IPS DF 6.9 (cell line): ENCODE measurements around the gene MZT2A.
"Not testable (repeated sequence)": the region's sequence is repeated elsewhere in the genome, so short reads cannot be mapped to it uniquely, and the experiment has no call there.

ENCODE experiments used
- DNase-seq: peaks from one replicate; pipeline ENCODE4 v3.0.0-alpha.2; 2013; ENCODE audit warnings: low read depth, low spot score
- H3K27ac ChIP-seq: one replicate; pipeline ENCODE4 v1.5.1; 2013; ENCODE audit warnings: low read length, control low read depth
- H3K27me3 ChIP-seq: 2 replicates; pipeline ENCODE4 v1.6.1; 2013; ENCODE audit warnings: mild to moderate bottlenecking, low read length; ENCODE audit not compliant: control insufficient read depth, insufficient read depth
- H3K36me3 ChIP-seq: 2 replicates; pipeline ENCODE4 v1.6.1; 2013; ENCODE audit warnings: low read length; ENCODE audit not compliant: control insufficient read depth, insufficient read depth
- H3K4me1 ChIP-seq: 2 replicates; pipeline ENCODE4 v1.6.1; 2013; ENCODE audit warnings: low read length; ENCODE audit not compliant: control insufficient read depth, insufficient read depth
- H3K4me3 ChIP-seq: 2 replicates; pipeline ENCODE4 v1.5.1; 2013; ENCODE audit warnings: mild to moderate bottlenecking, low read length
- H3K9me3 ChIP-seq: 2 replicates; pipeline ENCODE4 v1.6.1; 2013; ENCODE audit warnings: low read length, inconsistent platforms; ENCODE audit not compliant: control insufficient read depth, insufficient read depth
- WGBS: extraction: QIAGEN DNeasy Blood & Tissue Kit; methylation state at CpG from one replicate; pipeline ENCODE4 v1.1.7; 2013; ENCODE audit warnings: mixed read lengths, missing lambda C conversion rate; ENCODE audit not compliant: insufficient read length, insufficient coverage; 5-methylcytosine and 5-hydroxymethylcytosine counted together

The MZT2A gene

DNA sequence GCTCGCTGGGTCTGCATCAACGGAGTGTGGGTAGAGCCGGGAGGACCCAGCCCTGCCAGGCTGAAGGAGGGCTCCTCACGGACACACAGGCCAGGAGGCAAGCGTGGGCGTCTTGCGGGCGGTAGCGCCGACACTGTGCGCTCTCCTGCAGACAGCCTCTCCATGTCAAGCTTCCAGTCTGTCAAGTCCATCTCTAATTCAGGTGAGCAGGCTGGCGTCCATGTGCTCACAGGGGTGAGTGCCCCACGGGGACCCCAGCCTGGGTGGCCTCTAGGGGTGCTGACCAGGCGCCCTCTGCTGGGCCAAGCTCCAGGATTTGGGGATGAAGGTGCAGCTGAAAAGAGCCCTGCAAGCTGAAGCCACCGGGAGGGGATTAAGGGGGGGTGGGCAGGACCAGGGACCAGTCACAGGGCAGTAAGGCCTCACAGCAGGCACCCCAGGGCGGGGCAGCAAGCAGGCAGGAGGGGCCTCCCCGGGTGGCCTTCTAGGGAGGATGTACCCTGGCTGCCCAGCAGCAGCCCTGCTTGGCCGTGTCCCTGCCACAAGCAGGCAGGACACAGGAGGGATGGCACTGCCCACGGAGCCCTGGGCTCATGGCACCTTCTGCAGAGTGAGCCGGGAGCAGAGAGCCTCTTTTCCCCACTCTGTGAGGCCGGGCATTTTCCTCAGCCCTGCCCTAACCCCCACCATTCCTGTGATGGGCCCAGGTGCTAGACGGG, 38.6 kb upstream of the MZT2A start:
- H3K27ac ChIP-seq, H3K27me3 ChIP-seq, DNase-seq, H3K9me3 ChIP-seq, H3K4me1 ChIP-seq, H3K4me3 ChIP-seq, H3K36me3 ChIP-seq: not testable (repeated sequence)
- WGBS = no CpG with 5 or more reads among the region's 22 CpGs

DNA sequence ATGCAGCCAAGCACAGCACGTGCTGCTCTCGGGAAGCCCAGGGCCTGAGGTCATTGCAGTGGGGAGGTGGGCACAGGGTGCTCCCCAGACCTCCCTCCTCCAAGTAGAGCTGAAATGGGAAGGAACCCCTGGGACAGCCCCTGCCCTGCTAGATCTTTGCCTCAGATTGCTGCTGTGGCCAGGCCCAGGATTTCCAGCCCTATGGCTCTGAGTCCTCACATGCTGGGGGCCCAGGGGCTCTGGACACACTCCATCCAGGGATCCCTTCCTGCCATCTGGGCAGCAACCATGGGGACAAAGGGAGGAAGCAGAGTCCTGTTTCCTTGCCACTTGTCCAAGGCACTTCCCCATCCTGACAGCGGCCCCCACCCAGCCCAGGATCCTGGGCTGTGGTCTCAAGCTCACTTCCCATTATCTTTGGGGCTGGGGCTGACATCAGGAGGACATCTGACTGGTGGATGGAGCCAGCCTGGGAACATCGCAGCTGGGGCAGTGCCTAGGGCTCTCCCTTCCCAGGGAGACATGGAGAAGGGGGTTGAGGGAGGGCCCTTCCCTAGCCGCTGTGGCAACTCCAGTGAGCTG, 37.8 kb upstream of the MZT2A start:
- not testable (repeated sequence) for H3K4me1 ChIP-seq, H3K27ac ChIP-seq, H3K36me3 ChIP-seq, H3K27me3 ChIP-seq, H3K9me3 ChIP-seq, DNase-seq, H3K4me3 ChIP-seq
- WGBS = no CpG with 5 or more reads among the region's 5 CpGs

DNA sequence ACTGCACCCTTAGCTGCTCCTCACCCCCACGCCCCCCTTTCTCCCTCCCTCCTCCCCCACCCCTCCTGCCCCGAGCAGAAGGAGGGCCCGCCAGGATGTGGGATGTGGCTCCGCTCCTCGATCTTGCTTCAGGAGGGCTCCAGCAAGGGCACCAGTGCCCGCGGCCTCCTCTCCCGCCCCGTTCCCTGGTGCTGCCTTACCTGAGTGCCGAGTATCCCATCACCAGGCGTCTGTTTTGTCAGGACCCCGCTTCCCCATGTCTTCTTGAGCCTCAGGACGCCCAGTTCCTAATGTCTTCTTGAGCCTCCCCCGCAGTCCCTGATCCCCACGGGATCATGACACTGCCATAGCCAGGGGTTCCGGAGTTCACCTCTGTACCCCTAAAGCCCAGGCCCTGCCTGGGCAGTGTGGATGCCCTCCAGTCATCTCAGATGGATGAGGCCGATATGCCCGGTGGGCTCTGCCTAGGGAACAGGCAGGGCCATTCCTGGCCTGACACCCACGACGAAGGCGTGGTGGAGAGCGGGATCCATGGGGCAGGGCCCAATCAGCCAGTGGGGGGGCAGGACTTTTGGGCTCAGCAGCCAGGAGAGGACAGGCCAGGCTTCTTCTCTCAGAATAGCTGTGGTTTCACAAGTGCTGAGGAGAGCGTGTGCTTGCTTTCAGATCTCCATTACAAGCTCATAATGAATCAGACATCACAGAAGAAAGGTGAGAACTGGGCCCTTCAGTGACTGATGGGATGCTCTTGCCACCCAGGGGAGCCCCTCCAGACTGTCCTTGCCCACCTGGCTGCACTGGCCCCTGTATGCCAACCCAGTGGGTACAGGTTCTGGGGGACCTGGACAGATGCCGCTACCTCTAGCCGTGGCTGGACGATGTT, 37.0 kb upstream of the MZT2A start:
- DNase-seq = not testable (repeated sequence)

DNA sequence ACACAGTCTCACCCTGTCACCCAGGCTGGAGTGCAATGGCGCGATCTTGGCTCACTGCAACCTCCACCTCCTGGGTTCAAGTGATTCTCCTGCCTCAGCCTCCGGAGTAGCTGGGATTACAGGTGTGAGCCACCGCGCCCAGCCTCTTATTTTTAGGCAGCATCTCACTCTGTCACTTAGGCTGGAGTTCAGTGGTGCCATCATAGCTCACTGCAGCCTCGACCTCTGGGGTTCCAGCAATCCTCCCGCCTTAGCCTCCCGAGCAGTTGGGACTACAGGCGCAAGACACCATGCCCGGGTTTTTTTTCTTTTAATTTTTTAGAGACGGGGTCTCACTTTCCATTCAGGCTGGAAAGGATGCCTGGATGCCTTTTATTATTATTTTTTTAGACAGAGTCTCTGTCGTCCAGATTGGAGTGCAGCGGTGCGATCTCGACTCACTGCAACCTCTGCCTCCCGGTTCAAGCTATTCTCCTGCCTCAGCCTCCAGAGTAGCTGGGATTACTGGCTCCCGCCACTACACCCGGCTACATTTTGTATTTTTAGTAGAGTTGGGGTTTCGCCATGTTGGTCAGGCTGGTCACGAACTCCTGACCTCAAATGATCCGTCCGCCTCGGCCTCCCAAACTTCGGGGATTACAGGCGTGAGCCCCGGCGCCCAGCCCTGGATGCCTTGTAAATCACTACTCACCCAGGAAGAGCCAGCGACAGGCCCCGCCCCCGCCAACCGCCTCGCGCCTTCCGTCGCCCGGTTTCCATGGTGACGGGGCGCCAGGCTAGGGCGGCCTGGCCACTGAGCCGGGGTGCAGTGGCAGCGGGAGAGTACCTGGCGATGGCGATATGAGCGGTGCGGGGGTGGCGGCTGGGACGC, 35.2 kb upstream of the MZT2A start, which contains the start of gene CCDC74A:
Gene CCDC74A (plus strand): TSS at position 758 of the 871 bp plus-strand sequence. CDS start 83 bp downstream, at position 841.
- not testable (repeated sequence) for H3K27ac ChIP-seq, DNase-seq, H3K36me3 ChIP-seq

More for the DNA sequence above, 37.0 kb upstream of the MZT2A start:
- not testable (repeated sequence) for H3K36me3 ChIP-seq, H3K9me3 ChIP-seq, H3K4me1 ChIP-seq, H3K27ac ChIP-seq, H3K4me3 ChIP-seq, H3K27me3 ChIP-seq
- WGBS = no CpG with 5 or more reads among the region's 26 CpGs

DNA sequence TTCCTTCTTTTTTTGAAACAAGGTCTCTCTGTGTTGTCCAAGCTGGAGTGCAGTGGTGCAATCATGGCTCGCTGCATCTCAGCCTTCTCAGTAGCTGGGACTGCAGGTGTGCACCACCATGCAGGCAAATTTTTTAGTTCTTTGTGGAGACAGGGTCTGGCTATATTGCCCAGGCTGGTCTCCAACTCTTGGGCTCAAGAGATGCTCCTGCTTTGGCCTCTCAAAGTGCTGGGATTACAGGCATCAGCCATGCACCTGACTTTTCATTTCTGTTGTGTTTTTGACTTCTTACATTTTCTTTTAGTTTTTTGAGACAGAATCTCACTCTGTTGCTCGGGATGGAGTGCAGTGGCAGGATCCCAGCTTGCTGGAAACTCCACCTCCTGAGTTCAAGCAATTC, 33.1 kb upstream of the MZT2A start:
- H3K9me3 ChIP-seq, H3K36me3 ChIP-seq, H3K4me3 ChIP-seq, H3K27me3 ChIP-seq, H3K27ac ChIP-seq, H3K4me1 ChIP-seq, DNase-seq: not testable (repeated sequence)
- WGBS = no CpG with 5 or more reads among the region's 2 CpGs

More for the DNA sequence above, 35.2 kb upstream of the MZT2A start, which contains the start of gene CCDC74A:
- not testable (repeated sequence) for H3K27me3 ChIP-seq, H3K4me1 ChIP-seq, H3K9me3 ChIP-seq
- WGBS = no CpG with 5 or more reads among the region's 47 CpGs
- H3K4me3 ChIP-seq = peak within 1 kb of the TSS; percentile 53; the same call in 1 of the 2 replicates

DNA sequence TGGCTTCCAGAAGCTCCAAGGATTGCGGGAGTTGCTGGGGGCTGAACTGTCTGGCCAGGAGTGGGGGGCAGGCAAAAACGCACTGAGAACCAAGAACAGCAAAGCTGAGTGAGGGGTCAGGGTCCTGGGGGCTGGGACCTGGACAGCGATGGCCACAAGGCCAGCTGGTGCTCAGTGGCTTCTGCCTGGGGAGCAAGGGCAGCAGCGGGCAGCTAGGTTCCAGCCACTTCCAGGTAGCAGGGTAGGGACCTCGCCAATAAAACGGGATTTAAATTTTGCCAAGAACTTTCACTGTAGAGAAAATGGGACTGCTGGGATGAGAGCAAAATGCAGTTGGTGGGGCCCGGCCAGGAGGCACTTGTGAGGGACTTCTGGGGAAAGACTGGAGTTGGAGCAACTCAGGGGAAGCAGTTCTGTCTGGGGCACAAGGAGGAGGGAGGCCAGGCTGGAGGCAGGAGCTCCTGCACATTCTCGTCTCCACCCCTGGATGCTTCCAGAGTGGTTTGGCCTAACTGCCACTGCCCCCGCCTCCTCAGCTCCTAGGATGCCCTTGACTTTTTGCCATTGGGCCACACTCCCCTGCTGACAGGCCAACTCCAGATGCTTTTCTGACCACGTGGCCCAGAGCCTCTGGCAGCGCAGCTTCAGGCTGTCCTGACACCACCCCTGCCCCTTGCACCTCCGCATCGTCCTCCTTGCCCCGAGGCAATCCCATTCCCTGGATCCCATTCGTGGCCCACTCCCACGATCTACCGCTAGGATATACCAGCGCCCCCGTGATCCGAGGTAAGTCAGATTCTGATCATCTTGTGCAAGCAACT, 30.0 kb upstream of the MZT2A start:
- H3K36me3 ChIP-seq = peaks cover 16% of the 10 kb centered on the region
- no CpG with 5 or more reads among the region's 20 CpGs for WGBS
- DNase-seq = peak; percentile 18

DNA sequence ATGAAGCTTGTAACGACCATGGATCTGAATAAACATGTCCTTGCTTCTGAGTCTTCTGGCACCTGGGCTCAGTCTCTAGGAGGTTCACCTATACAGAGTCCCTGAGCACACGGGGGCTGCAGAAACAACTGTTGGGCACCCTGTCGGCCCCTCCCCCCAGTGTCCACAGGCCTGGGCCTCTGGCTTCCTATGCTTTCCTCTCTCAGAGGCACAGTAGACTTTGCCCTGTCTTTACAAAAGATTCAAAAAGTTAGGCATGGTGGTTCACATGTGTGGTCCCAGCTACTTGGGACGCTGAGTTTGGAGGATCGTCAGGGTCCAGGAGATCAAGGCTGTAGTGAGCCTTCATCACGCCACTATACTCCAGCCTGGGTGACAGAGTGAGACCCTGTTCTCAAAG, 29.3 kb upstream of the MZT2A start:
- H3K27me3 ChIP-seq, DNase-seq, H3K27ac ChIP-seq, H3K4me3 ChIP-seq, H3K9me3 ChIP-seq, H3K4me1 ChIP-seq: not testable (repeated sequence)
- WGBS = no CpG with 5 or more reads among the region's 6 CpGs
- peaks cover 16% of the 10 kb centered on the region for H3K36me3 ChIP-seq

More for the DNA sequence above, 30.0 kb upstream of the MZT2A start:
- Histone ChIP-seq H3K27me3 (no peaks in the 10 kb centered on the region), H3K4me3 (no peak overlapping the region), H3K9me3 (no peaks in the 10 kb centered on the region), H3K27ac (no peak overlapping the region), H3K4me1 (peaks cover 2% of the 10 kb centered on the region; the same call in 1 of the 2 replicates)

DNA sequence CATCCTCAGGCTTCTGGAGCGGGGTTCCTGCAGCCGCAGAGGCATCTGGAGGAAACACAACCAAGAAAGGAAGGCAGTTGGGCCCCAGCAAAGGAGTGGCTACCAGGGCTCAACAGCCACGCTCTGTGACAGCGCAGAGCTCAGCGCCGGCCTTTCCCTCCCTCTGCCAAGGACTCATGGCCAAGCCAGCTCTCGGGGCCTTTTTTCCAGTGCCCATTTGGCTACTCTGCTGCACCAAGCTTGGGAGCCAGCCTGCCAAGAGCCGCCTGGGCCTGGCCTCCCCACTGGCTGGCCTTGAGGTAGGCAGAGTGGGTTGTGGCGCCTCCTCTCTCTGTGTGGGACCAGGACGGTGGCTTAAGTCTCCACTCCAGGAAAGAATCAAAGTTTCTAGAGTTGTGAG, 28.3 kb upstream of the MZT2A start:
- no peaks in the 10 kb centered on the region for H3K27me3 ChIP-seq
- peaks cover 2% of the 10 kb centered on the region; the same call in 1 of the 2 replicates for H3K4me1 ChIP-seq
- H3K4me3 ChIP-seq = no peak overlapping the region
- H3K9me3 ChIP-seq = no peaks in the 10 kb centered on the region
- no peak for DNase-seq
- no peak overlapping the region for H3K27ac ChIP-seq
- WGBS = no CpG with 5 or more reads among the region's 10 CpGs
- peaks cover 16% of the 10 kb centered on the region for H3K36me3 ChIP-seq

DNA sequence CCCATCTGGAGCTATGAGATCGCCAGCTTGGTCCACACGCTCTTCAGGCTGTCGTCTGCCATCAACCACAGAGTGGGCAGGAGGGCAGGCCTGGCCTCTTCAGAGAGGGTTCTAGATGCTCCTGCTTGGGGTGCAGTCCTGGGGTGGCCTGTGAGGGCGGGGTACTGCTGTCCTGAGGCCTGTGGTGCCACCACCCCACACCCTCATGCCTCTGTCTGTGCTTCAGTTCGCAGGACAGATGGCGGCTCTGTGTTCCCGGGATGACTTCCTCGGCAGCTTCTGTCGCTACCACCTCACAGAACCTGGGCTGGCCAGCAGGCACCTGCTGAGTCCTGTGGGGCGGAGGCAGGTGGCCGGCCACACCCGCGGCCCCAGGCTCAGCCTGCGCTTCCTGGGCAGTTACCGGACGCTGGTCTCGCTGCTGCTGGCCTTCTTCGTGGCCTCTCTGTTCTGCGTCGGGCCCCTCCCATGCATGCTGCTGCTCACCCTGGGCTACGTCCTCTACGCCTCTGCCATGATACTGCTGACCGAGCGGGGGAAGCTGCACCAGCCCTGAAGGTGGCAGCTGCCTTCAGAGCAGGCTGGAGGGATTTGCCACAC, 27.8 kb upstream of the MZT2A start:
- no CpG with 5 or more reads among the region's 24 CpGs for WGBS
- not testable (repeated sequence) for DNase-seq, H3K27me3 ChIP-seq, H3K27ac ChIP-seq, H3K4me3 ChIP-seq, H3K4me1 ChIP-seq, H3K9me3 ChIP-seq
- peaks cover 18% of the 10 kb centered on the region for H3K36me3 ChIP-seq
